Mesodermal cell (in vitro differentiated cells): ENCODE measurements around the gene OPA1.

ENCODE experiments used
- H3K27ac ChIP-seq: 2 replicates; pipeline ENCODE4 v1.7.0; 2013; ENCODE audit warnings: mild to moderate bottlenecking, low read depth, low read length, moderate library complexity; ENCODE audit not compliant: severe bottlenecking
- H3K36me3 ChIP-seq: 2 replicates; pipeline ENCODE4 v1.7.1; 2013; ENCODE audit warnings: mild to moderate bottlenecking, low read length, moderate library complexity; ENCODE audit not compliant: control insufficient read depth, insufficient read depth
- H3K4me1 ChIP-seq: one replicate; pipeline ENCODE4 v1.7.1; 2013; ENCODE audit warnings: mild to moderate bottlenecking, low read length; ENCODE audit not compliant: insufficient read depth, control insufficient read depth, poor library complexity, severe bottlenecking
- H3K4me3 ChIP-seq: 2 replicates; pipeline ENCODE4 v1.7.0; 2013; ENCODE audit warnings: low read length, control low read depth, mild to moderate bottlenecking; ENCODE audit not compliant: insufficient read depth, poor library complexity, severe bottlenecking; ENCODE audit errors: extremely low read depth
- H3K9me3 ChIP-seq: 2 replicates; pipeline ENCODE4 v1.7.1; 2013; ENCODE audit warnings: mild to moderate bottlenecking, low read length, moderate library complexity; ENCODE audit not compliant: control insufficient read depth
- WGBS, 2 experiments: methylation state at CpG; one replicate each; pipeline ENCODE4 v1.1.5; 2013; ENCODE audit warnings: missing lambda C conversion rate in 2 of 2; ENCODE audit not compliant: insufficient coverage in 2 of 2; 5-methylcytosine and 5-hydroxymethylcytosine counted together

Gene OPA1

GRCh38 chr3:193620057-193620456 lies 27.0 kb downstream of the OPA1 start:
- 100% methylated on average over 1 of the region's 1 CpG; no CpG with 5 or more reads in 1 of the 2 experiments for WGBS, 2 experiments
- Histone ChIP-seq H3K36me3 (peaks cover 46% of the 10 kb centered on the region), H3K4me1 (no peaks in the 10 kb centered on the region), H3K4me3 (no peak overlapping the region), H3K27ac (no peak overlapping the region), H3K9me3 (no peaks in the 10 kb centered on the region)

GRCh38 chr3:193620650-193621049 lies 27.6 kb downstream of the OPA1 start:
- Histone ChIP-seq H3K36me3 (peaks cover 40% of the 10 kb centered on the region), H3K4me1 (no peaks in the 10 kb centered on the region)

GRCh38 chr3:193621127-193621526 lies 28.1 kb downstream of the OPA1 start:
- H3K4me3 ChIP-seq = no peak overlapping the region
- peak overlapping the region; percentile 17 for H3K27ac ChIP-seq
- H3K36me3 ChIP-seq = peaks cover 41% of the 10 kb centered on the region
- H3K4me1 ChIP-seq = no peaks in the 10 kb centered on the region
- no peaks in the 10 kb centered on the region for H3K9me3 ChIP-seq
- 93 to 100% methylated on average over 3 of the region's 4 CpGs for WGBS, 2 experiments

More at GRCh38 chr3:193620650-193621049, 27.6 kb downstream of the OPA1 start:
- peak overlapping the region; percentile 17 for H3K27ac ChIP-seq
- no peak overlapping the region for H3K4me3 ChIP-seq
- H3K9me3 ChIP-seq = no peaks in the 10 kb centered on the region

GRCh38 chr3:193630005-193630404 lies 37.0 kb downstream of the OPA1 start:
- no peak overlapping the region for H3K27ac ChIP-seq
- WGBS, 2 experiments = 80 to 100% methylated on average over 1 of the region's 3 CpGs
- no peaks in the 10 kb centered on the region for H3K4me1 ChIP-seq
- H3K36me3 ChIP-seq = peaks cover 28% of the 10 kb centered on the region
- H3K9me3 ChIP-seq = no peaks in the 10 kb centered on the region
- H3K4me3 ChIP-seq = no peak overlapping the region

GRCh38 chr3:193637831-193638230 lies 44.8 kb downstream of the OPA1 start:
- Histone ChIP-seq H3K4me3 (no peak overlapping the region), H3K36me3 (peaks cover 60% of the 10 kb centered on the region), H3K9me3 (no peaks in the 10 kb centered on the region), H3K4me1 (no peaks in the 10 kb centered on the region), H3K27ac (no peak overlapping the region)
- WGBS, 2 experiments = 95 to 96% methylated on average over 3 of the region's 3 CpGs

- WGBS, 2 experiments = 95 to 98% methylated on average over 2 to 3 of the region's 3 CpGs
- Histone ChIP-seq H3K9me3 (no peaks in the 10 kb centered on the region), H3K27ac (no peak overlapping the region), H3K36me3 (peaks cover 64% of the 10 kb centered on the region), H3K4me3 (no peak overlapping the region), H3K4me1 (no peaks in the 10 kb centered on the region)
Observed at GRCh38 chr3:193638833-193639232, 45.8 kb downstream of the OPA1 start.

- Histone ChIP-seq H3K4me1 (no peaks in the 10 kb centered on the region), H3K27ac (no peak overlapping the region), H3K36me3 (peaks cover 73% of the 10 kb centered on the region), H3K9me3 (no peaks in the 10 kb centered on the region), H3K4me3 (no peak overlapping the region)
- 96 to 97% methylated on average over 5 of the region's 5 CpGs for WGBS, 2 experiments
Observed at GRCh38 chr3:193640165-193640715, 47.2 kb downstream of the OPA1 start.

- no peak overlapping the region for H3K4me3 ChIP-seq
- WGBS, 2 experiments = 100% methylated on average over 1 of the region's 4 CpGs
- no peak overlapping the region for H3K27ac ChIP-seq
- no peaks in the 10 kb centered on the region for H3K9me3 ChIP-seq
- peaks cover 77% of the 10 kb centered on the region for H3K36me3 ChIP-seq
- H3K4me1 ChIP-seq = no peaks in the 10 kb centered on the region
Observed at GRCh38 chr3:193640728-193641439, 47.9 kb downstream of the OPA1 start.

- Histone ChIP-seq H3K36me3 (peaks cover 77% of the 10 kb centered on the region), H3K4me3 (no peak overlapping the region), H3K4me1 (no peaks in the 10 kb centered on the region), H3K9me3 (no peaks in the 10 kb centered on the region), H3K27ac (no peak overlapping the region)
- WGBS, 2 experiments = 94 to 100% methylated on average over 1 to 3 of the region's 3 CpGs
Observed at GRCh38 chr3:193641440-193641775, 48.4 kb downstream of the OPA1 start.

GRCh38 chr3:193645806-193646205 lies 52.8 kb downstream of the OPA1 start:
- no peak overlapping the region for H3K27ac ChIP-seq
- no peaks in the 10 kb centered on the region for H3K4me1 ChIP-seq
- no peak overlapping the region for H3K4me3 ChIP-seq
- peaks cover 80% of the 10 kb centered on the region for H3K36me3 ChIP-seq
- 100% methylated on average over 2 of the region's 6 CpGs; no CpG with 5 or more reads in 1 of the 2 experiments for WGBS, 2 experiments
- H3K9me3 ChIP-seq = no peaks in the 10 kb centered on the region

GRCh38 chr3:193648542-193649076 lies 55.6 kb downstream of the OPA1 start:
- WGBS, 2 experiments = no CpG with 5 or more reads among the region's 2 CpGs
- no peaks in the 10 kb centered on the region for H3K9me3 ChIP-seq
- peaks cover 56% of the 10 kb centered on the region for H3K36me3 ChIP-seq

More at GRCh38 chr3:193648542-193649076, 55.6 kb downstream of the OPA1 start:
- Histone ChIP-seq H3K27ac (no peak overlapping the region), H3K4me3 (no peak overlapping the region), H3K4me1 (no peaks in the 10 kb centered on the region)
